ENCODE data around the gene PPIG.
"Not testable (repeated sequence)": the region's sequence is repeated elsewhere in the genome, so short reads cannot be mapped to it uniquely, and the experiment has no call there.

- not testable (repeated sequence) for TF ChIP-seq CHD1 (IDR thresholded peaks at IDR 0.05; ENCODE audit: low read depth, low read length); MAZ (IDR thresholded peaks at IDR 0.05; ENCODE audit: borderline replicate concordance, low read depth, low read length); POLR2A (IDR thresholded peaks at IDR 0.05; ENCODE audit: low read depth, low read length); SMC3 (IDR thresholded peaks at IDR 0.05; ENCODE audit: low read depth, low read length); CTCF (conservative IDR thresholded peaks at IDR 0.05; ENCODE audit: low read depth, low read length); USF2 (IDR thresholded peaks at IDR 0.05; ENCODE audit: low read depth, low read length)
Measured at GRCh38 chr2:169596546-169596945, 12.4 kb downstream of the PPIG start.
